Endothelial cell of umbilical vein (primary cell): ENCODE results near the gene NTRK2.

Source experiments
- CTCF ChIP-seq, 2 donors: IDR thresholded peaks; 1 replicate in 1 of 2; 2 replicates in 1 of 2; pipeline ENCODE4 v1.5.1; 2011; ENCODE audit warnings: low read length in 2 of 2, mild to moderate bottlenecking in 2 of 2, moderate library complexity in 2 of 2, control low read depth in 1 of 2, inconsistent platforms in 1 of 2, low read depth in 1 of 2; ENCODE audit not compliant: insufficient read depth in 1 of 2; ENCODE audit errors: extremely low read depth in 1 of 2
- EZH2 ChIP-seq: IDR thresholded peaks from 2 replicates; pipeline ENCODE4 v1.6.1; 2012; ENCODE audit warnings: borderline replicate concordance, low read depth, mild to moderate bottlenecking, moderate library complexity, low read length, inconsistent platforms; ENCODE audit not compliant: severe bottlenecking
- FOS ChIP-seq: IDR thresholded peaks from 2 replicates; pipeline ENCODE4 v1.6.1; 2011; ENCODE audit warnings: mild to moderate bottlenecking, low read length, moderate library complexity, borderline replicate concordance; ENCODE audit not compliant: insufficient read depth
- GATA2 ChIP-seq: IDR thresholded peaks from 2 replicates; pipeline ENCODE4 v1.7.0; 2011; ENCODE audit warnings: low read depth, mild to moderate bottlenecking, moderate library complexity, mixed read lengths, low read length; ENCODE audit not compliant: insufficient read length, insufficient read depth
- JUN ChIP-seq: IDR thresholded peaks from 2 replicates; pipeline ENCODE4 v1.6.1; 2011; ENCODE audit warnings: borderline replicate concordance, low read depth; ENCODE audit not compliant: insufficient read length, insufficient read depth
- MAX ChIP-seq: IDR thresholded peaks from 2 replicates; pipeline ENCODE4 v1.6.1; 2011; ENCODE audit not compliant: insufficient read depth, insufficient read length
- POLR2A ChIP-seq: IDR thresholded peaks from 2 replicates; pipeline ENCODE4 v1.6.1; 2012; ENCODE audit warnings: low read depth, mild to moderate bottlenecking, control low read depth, low read length
- POLR2AphosphoS5 ChIP-seq: IDR thresholded peaks from 2 replicates; pipeline ENCODE4 v1.6.1; 2012; ENCODE audit warnings: low read depth, mild to moderate bottlenecking, control low read depth, low read length, moderate library complexity; ENCODE audit not compliant: insufficient read depth

DNA sequence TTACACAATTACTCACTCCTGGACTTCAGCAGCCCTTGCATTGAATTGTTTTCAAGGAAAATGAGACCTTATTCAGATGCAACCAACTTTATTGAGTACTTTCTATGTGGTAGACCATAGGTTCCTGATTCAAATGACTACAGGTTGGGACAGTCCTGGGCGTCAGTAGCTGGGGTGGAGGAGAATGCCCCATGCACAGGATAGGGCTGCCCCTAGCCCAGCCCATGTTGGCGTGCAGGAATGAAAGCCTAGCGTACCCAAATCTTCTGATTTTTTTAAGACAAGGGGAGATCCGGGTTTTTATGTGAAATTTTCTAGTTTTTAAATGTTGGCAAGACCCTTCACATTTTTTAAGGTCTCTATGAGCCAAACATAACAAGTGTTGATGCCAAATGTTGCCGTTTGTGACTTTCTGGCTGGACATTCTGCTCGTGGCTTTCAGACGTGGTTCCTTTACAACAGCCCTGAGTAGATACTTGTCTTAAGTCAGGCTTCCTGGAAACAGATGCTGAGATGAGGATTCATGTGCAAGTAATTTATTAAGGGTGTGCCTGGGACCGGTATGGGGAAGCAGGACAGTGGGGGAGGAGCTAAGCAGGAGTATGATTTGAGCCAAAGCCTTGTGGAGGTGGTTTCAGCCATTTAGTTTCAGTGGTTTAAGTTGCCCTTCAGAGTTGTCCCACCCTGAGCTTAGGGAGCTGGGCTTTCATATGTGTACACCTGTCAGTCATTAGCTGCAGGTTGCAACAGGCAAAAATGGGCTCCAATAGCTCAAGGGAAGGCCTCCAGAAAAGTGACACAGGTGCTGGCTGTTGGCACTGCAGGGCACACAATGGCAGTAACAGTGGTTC is 154.1 kb downstream of the NTRK2 start:
- no peak for TF ChIP-seq CTCF (IDR thresholded peaks at IDR 0.05; ENCODE audit: extremely low read depth in 1 of 2, insufficient read depth in 1 of 2, low read depth in 1 of 2, low read length in 2 of 2)
- no peak for TF ChIP-seq EZH2
- no peak for TF ChIP-seq POLR2A
- TF ChIP-seq JUN: no peak
- no peak for TF ChIP-seq FOS
- no peak for TF ChIP-seq POLR2AphosphoS5
- TF ChIP-seq MAX: no peak
- TF ChIP-seq GATA2: no peak
